Left renal pelvis (tissue), 4 donors: ENCODE results near the gene GALR1. TPM values are rescaled to one million over a fixed set of nuclear protein-coding genes. Genes with fewer than 3 reads are reported as not detected.
"Not testable (repeated sequence)": the region's sequence is repeated elsewhere in the genome, so short reads cannot be mapped to it uniquely, and the experiment has no call there.

Experiments used
- DNase-seq, 4 donors: peaks; one replicate each; pipeline ENCODE4 v3.0.0-alpha.2; 2013; ENCODE audit warnings: low read depth in 4 of 4, low spot score in 3 of 4
- polyA plus RNA-seq, 4 donors: library from polyadenylated mRNA; unstranded; fragments of 120-200 nt; gene quantifications; one replicate each; pipeline ENCODE4 v1.2.1, GENCODE V29; 2013; ENCODE audit not compliant: insufficient read length in 4 of 4

The GALR1 gene
- polyA plus RNA-seq, 4 donors, result 0.07 to 0.19 (median 0.12) TPM

DNA sequence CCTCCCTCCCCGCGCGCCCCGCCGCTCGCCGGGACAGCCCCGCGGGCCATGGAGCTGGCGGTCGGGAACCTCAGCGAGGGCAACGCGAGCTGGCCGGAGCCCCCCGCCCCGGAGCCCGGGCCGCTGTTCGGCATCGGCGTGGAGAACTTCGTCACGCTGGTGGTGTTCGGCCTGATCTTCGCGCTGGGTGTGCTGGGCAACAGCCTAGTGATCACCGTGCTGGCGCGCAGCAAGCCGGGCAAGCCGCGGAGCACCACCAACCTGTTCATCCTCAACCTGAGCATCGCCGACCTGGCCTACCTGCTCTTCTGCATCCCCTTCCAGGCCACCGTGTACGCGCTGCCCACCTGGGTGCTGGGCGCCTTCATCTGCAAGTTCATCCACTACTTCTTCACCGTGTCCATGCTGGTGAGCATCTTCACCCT lies 865 bp downstream of the GALR1 start:
- no peak for DNase-seq

- DNase-seq, result no peak
These were observed 1.5 kb downstream of the GALR1 start for GRCh38 chr18:77250926-77251729.

GRCh38 chr18:77251730-77252050 lies 2.0 kb downstream of the GALR1 start:
- DNase-seq, result no peak

DNA sequence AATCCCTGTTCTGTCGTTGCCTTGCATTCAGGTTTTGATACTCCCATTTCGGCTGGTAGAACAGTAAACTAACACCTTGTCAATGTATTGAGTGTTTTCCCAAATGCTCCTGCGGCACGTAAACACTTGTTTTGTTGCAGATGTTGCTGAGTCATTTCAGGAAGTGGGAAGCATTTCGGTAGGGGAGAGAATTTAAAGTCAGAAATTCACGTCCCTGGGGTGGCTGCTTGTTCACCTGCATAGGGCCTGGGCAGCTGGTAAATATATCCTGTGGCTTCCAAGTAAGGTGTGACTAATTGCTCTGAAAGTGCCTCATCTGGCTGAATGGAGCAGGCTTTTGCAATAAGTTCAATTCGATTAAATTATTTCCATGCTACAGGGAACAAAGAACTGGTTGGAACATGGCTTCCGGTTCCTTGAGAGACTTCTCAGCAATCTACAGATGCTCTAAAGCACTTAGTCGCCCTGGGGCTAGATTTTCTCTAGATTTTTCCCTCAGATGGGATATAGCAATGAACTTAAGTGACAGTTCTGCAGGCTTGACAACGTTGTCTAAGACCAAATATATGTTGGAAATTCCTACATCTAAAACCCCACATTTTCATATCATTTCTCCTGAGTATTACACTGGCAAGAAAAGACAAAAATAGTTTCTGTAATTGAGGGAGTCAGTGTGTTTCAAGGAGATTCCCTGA lies 5.2 kb downstream of the GALR1 start:
- DNase-seq, result no peak

DNA sequence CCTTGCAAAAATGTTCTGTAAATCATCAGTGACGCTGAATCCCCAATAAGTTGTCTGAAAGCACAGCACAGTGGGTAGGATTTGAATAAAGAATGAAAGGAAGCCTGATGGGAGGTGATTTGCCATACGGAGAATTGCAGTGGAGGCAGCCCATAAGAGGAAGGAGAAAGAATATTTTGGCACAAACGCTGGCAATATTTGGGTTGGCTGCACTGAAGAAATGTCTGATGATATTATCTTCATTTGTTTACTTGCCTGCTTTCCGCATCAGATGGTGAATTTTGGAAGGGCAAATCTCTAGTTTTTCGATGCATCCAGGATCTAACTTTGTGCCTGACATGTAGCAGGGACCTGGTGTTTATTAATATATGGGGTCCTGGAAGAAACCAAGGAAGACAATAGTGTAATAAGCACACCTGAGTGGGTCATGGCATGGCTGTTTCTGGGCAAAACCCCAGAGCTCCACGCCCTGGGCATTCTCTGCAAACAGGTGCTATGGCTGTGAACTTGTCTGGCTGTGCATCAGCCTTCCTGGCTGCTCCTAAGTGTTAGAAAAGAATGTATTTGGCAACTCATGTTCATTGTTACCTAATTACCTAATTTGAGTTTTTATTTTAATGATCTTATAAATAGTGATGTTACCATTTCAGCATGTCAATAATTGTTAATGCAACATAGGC lies 5.9 kb downstream of the GALR1 start:
- no peak for DNase-seq

DNA sequence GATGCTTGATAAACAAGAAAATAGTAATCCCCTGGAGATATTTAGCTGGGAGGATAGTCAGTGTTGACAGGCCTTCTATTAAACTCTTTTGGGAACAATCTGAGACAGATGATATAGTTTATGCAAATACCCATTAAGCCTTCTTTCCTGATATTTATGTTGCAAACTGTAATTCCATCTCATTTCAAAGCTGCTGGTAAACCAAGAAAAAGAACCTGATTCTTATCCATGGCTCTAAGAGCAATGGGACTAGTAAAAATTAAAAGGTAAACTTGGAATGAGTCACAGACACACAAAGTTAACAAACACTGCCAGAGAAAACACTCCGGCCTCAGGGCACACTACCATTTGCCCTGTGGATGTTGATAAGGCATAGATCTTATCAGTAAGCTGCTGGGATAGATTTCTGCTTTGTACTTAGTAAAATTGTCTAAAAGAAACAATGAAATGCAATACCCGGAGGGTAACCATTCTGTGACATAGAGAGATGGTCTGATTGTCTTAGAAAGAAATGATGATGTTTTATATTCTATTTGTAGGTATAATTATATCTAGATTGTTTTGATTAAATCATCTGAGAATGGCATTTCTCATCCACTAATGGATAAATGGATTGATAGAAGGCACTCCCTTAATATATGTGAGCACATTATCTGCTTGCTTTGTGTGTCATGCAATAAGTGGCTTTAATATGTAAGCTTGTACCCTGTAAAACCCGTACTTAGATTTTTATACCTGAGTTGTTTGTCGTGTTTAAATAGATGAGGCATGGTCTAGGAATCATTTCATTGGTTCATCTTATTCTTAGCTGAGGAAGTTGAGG lies 13.2 kb downstream of the GALR1 start:
- no peak for DNase-seq

GRCh38 chr18:77263466-77263763 lies 13.8 kb downstream of the GALR1 start:
- no peak for DNase-seq

DNA sequence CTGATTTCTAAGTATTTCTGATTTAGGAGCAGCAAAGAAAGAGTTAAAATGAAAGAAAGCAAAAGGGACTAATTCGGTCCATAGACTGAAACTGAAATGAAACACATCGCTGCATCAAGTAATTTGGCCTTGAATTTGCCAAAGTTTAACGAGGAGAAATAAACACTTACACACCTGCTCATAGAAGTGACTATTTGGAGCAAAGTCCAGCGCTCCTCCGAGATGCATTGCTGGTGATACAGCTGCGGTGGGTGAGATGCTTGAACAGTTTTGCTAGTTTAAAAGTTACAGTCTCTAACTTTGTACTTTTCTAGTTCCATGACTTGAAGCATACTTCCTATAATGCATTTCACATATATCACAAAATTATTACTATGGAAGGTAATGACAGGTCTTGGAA lies 18.3 kb downstream of the GALR1 start:
- DNase-seq, result no peak

GRCh38 chr18:77268456-77268855 lies 18.8 kb downstream of the GALR1 start:
- DNase-seq, result no peak

- DNase-seq, result no peak
These were observed 22.2 kb downstream of the GALR1 start for GRCh38 chr18:77271576-77272481.

DNA sequence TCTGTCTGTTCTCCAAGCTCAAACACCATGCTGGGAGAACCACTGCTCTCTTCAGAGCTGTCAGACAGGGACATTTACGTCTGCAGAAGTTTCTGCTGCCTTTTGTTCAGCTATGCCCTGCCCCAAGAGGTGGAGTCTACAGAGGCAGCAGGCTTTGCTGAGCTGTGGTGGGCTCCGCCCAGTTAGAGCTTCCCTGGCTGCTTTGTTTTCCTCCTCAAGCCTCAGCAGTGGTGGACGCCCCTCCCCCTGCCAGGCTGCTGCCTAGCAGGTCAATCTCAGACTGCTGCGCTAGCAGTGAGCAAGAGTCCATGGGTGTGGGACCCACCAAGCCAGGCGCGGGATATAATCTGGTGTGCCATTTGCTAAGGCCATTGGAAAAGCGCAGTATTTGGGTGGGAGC lies 41.2 kb downstream of the GALR1 start:
- DNase-seq, result not testable (repeated sequence)

GRCh38 chr18:77298172-77298571 lies 48.5 kb downstream of the GALR1 start:
- DNase-seq, result no peak

- no peak for DNase-seq
These were observed 50.1 kb downstream of the GALR1 start for GRCh38 chr18:77299706-77300105.

DNA sequence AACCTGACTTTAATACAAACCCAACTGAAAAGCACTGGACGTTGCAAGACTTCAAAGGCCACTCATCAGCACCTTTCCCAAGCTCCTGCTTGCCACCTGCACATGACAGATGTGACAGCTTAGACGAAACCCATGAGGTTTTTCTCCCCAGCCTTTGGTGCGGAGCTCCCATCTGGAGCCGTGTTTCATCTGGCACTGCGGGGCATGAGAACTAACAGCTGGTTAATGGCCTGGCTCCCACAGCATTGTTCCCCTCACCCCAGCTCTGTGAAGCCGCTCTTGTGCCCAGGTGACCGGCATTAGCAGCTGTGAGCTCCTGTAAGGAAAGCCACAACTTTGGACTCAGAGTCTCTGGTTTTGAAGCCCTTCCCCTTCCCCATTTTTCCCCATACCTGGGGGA lies 50.9 kb downstream of the GALR1 start:
- no peak for DNase-seq

DNA sequence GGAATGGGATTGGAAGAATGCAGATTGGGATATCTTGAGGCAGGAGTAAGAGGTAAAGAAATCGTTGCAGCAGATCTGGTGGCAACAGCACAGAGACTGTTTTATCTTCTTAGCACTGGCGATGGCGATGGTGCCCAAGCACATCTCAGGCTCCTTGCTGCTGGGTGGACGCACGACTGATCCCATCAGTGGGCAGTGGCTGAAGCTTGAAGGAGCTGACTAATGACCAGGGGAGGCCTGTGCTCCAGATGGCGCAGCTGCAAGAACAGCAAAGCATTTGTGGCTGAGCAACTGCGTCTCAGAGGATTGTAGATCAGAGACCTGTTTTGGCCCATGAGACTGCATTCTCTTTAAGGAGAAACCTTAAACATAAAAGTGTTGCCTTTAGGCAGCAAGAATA lies 54.6 kb downstream of the GALR1 start:
- DNase-seq, result no peak

DNA sequence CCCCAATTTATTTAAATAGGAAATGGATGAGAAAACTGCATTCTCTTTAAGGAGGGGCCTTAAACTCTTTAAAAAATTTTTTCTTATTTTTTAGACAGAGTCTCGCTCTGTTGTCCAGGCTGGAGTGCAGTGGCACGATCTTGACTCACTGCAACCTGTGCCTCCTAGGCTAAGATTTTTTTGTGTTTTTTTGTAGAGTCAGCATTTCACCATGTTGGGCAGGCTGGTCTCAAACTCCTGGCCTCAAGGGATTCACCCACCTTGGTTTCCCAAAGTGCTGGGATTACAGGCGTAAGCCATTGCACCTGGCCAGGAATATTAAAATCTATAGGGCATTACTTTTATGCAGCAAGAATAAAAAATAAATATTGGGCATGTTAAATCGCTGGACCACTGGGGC lies 56.0 kb downstream of the GALR1 start:
- DNase-seq, result no peak

- no peak for DNase-seq
These were observed 58.6 kb downstream of the GALR1 start for GRCh38 chr18:77308216-77308615.

DNA sequence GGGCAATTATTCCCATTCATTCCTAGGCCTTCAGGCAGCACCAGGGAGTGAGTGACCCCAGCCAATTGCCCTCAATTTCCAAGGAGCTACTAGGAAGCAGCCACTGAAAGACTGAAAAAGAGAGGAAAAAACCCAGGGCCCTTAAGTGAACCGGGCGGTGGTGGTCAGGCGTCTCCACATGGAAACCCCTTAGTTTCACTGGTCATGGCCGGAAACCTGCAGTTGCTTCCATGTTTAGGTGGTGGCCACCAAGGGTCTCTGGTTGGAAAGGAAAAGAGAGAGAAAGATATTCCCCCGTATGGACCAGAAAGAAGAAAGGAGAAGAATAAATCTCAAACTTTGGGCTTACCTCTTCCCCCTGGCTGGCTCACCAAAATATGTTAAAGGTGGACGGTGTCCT lies 64.9 kb downstream of the GALR1 start:
- no peak for DNase-seq

DNA sequence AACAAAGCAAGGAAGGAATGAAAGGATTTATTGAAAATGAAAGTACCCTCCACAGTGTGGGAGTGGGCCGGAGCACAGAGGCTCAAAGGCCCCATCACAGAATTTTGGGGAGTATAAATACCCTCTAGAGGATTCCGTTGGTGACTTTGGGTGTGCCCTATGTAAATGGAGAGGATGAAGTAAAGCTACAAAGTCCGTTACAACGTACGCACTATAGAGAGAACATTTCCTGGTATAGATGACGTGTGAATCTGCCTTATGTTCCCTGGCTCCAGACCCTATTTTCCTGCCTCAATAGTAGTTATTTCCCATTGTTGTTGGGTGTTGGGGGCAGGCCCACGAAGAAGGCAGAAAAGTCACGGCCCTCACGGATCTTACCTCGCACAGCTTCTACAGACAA lies 65.3 kb downstream of the GALR1 start:
- DNase-seq, result no peak

GRCh38 chr18:77316008-77316407 lies 66.4 kb downstream of the GALR1 start:
- DNase-seq, result no peak
